HG02623 (cell line): ENCODE results near the gene TAF1B.

Source experiments
- ATAC-seq: cut with Tn5 transposase; IDR thresholded peaks from one replicate; pipeline ENCODE4 v1.9.1; 2021; ENCODE audit warnings: moderate library complexity; ENCODE audit not compliant: unreplicated experiment

The TAF1B gene

DNA sequence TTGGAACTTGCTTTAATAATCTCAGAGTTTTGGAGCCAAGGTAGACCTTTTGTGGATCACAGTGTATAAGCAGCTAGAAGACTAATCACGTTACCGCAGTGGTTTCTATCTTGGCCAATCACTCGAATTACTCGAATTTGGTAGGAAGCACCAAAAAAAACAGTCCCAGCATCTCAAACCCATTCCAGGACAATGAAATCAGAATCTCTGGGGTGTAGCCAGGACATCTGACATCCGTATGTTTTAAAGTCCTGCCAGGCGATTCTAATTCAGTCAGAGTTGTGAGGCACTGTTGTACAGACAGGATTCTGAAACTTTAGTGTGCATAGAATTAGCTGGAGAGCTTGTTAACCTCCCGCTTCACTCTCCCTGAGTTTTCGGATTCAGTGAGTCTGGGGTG is 139.0 kb downstream of the TAF1B start:
- no peak for ATAC-seq

DNA sequence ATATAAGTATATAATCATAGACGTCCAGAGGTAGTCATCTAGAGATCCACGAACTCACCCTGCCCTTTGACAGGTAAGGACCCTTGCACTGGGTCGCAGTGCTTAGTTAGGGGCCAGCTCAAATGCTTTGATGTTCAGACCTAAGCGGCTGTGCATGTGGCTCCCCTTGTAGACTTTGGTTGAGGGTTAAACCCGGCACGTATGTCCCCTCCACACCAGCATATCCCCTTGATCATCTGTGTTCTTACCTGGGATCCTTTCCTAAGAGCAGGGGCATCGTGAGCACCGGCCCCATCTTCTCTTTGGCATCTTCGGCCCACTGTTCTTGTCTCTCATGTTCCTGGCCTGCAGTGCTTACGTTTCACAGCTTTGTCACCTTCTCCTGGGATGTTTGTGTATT is 139.6 kb downstream of the TAF1B start:
- ATAC-seq = no peak

DNA sequence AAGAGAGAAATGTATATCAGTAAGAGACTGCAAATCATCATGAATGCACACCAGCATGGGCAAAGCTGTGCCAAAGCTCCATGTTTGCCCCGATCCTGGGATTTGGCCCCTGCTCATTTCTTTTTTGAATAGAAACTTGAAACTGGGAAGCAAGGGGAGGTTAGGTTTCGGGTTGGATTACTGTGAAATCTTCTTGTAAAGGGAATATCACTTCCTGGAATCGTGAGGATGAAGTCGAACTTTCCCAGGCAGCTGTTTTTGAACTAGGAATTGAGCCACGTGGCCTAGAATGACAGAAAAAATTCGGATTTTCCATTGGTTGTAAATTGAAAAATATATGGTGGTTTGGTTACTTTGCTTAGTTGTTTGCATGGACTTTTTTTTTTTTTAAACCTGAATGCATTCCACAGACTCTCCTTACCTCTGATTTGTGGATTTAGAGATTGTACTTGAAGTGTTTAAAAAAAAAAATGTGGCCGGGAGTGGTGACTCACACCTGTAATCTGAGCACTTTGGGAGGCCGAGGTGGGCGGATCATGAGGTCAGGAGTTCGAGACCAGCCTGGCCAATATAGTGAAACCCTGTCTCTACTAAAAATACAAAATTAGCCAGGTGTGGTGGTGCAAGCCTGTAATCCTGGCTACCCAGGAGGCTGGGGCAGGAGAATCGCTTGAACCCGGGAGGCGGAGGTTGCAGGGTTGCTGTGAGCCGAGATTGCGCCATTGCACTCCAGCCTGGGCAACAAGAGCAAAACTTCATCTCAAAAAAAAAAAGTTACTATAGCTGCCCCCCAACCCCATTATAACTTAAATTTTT is 140.3 kb downstream of the TAF1B start:
- ATAC-seq = no peak
